HG02884 (cell line): ENCODE results near the gene MYO18A.
"Not testable (repeated sequence)": the region's sequence is repeated elsewhere in the genome, so short reads cannot be mapped to it uniquely, and the experiment has no call there.

Experiments
- ATAC-seq: cut with Tn5 transposase; IDR thresholded peaks from one replicate; pipeline ENCODE4 v1.9.1; 2021; ENCODE audit warnings: mild to moderate bottlenecking, moderate library complexity; ENCODE audit not compliant: unreplicated experiment

Gene MYO18A

GRCh38 chr17:29180034-29180787, at the start of gene MYO18A:
TSS of gene MYO18A (minus strand) at chr17:29180398. CDS start at chr17:29166940, 13,458 bp downstream.
- ATAC-seq, result peak; percentile 70

GRCh38 chr17:29225396-29225795, 45.2 kb upstream of the MYO18A start:
- ATAC-seq, result no peak

GRCh38 chr17:29221338-29221737, 41.1 kb upstream of the MYO18A start:
- ATAC-seq, result not testable (repeated sequence)

- ATAC-seq, result no peak
Observed at GRCh38 chr17:29219378-29220047, 39.3 kb upstream of the MYO18A start.

GRCh38 chr17:29216856-29217255, 36.7 kb upstream of the MYO18A start:
- ATAC-seq, result no peak

- no peak for ATAC-seq
Observed at GRCh38 chr17:29216181-29216580, 36.0 kb upstream of the MYO18A start.

- no peak for ATAC-seq
Observed at GRCh38 chr17:29215717-29216116, 35.5 kb upstream of the MYO18A start.

- no peak for ATAC-seq
Observed at GRCh38 chr17:29215174-29215573, 35.0 kb upstream of the MYO18A start.

GRCh38 chr17:29214215-29215146, 34.3 kb upstream of the MYO18A start:
- ATAC-seq, result no peak

- ATAC-seq, result no peak
Observed at GRCh38 chr17:29212681-29213121, 32.5 kb upstream of the MYO18A start.

- no peak for ATAC-seq
Observed at GRCh38 chr17:29212094-29212631, 32.0 kb upstream of the MYO18A start.

GRCh38 chr17:29210879-29211278, 30.7 kb upstream of the MYO18A start:
- ATAC-seq, result no peak

- ATAC-seq, result no peak
Observed at GRCh38 chr17:29209073-29209472, 28.9 kb upstream of the MYO18A start.

- ATAC-seq, result no peak
Observed at GRCh38 chr17:29207975-29208374, 27.8 kb upstream of the MYO18A start.

GRCh38 chr17:29205047-29205446, 24.8 kb upstream of the MYO18A start:
- ATAC-seq, result no peak

GRCh38 chr17:29204068-29204804, 24.0 kb upstream of the MYO18A start:
- ATAC-seq, result not testable (repeated sequence)

- no peak for ATAC-seq
Observed at GRCh38 chr17:29197516-29198272, 17.5 kb upstream of the MYO18A start.

- no peak for ATAC-seq
Observed at GRCh38 chr17:29196769-29197515, 16.7 kb upstream of the MYO18A start.
